ENCODE measurements around the gene RBM38. TPM values are rescaled to one million over a fixed set of nuclear protein-coding genes. Genes with fewer than 3 reads are reported as not detected.
A peak's percentile ranks its signal among the peaks of the same experiment; 100 is the strongest.

Gene RBM38
- total RNA-seq, 1 experiment from 2014 or later: 261 TPM

GRCh38 chr20:57400821-57401564 lies 9.8 kb downstream of the RBM38 start:
- Histone ChIP-seq H3K27me3 (ENCODE audit: low read length) (no peaks in the 10 kb centered on the region), H3K36me3 (ENCODE audit: insufficient read depth, low read length) (peaks cover 61% of the 10 kb centered on the region), H3K27ac (ENCODE audit: low read length) (peak overlapping the region; percentile 98), H3K9me2 (replicated peaks; ENCODE audit: insufficient read depth, low read length) (no peaks in the 10 kb centered on the region), H3K9me3 (ENCODE audit: low read length) (no peaks in the 10 kb centered on the region), H4K20me1 (ENCODE audit: insufficient read depth, low read depth, low read length) (peaks cover 72% of the 10 kb centered on the region), H3K4me2 (ENCODE audit: low read depth, low read length, poor library complexity, severe bottlenecking) (peak overlapping the region; percentile 95), H3K79me2 (ENCODE audit: low read length) (peaks cover 14% of the 10 kb centered on the region), H3K4me1 (ENCODE audit: low read length) (peaks cover 81% of the 10 kb centered on the region), H3K9ac (ENCODE audit: low read length) (peak overlapping the region; percentile 99), H2AFZ (ENCODE audit: low read length) (no peak overlapping the region), H3K4me3 (ENCODE audit: low read length) (peak overlapping the region; percentile 99)
- peak; percentile 96 for DNase-seq

GRCh38 chr20:57401565-57401918 lies 10.3 kb downstream of the RBM38 start:
- no peaks in the 10 kb centered on the region for H3K9me3 ChIP-seq (ENCODE audit: low read length)
- H3K27me3 ChIP-seq (ENCODE audit: low read length): no peaks in the 10 kb centered on the region
- H2AFZ ChIP-seq (ENCODE audit: low read length): no peak overlapping the region
- peaks cover 14% of the 10 kb centered on the region for H3K79me2 ChIP-seq (ENCODE audit: low read length)
- peaks cover 60% of the 10 kb centered on the region for H3K36me3 ChIP-seq (ENCODE audit: insufficient read depth, low read length)
- peak overlapping the region; percentile 86 for H3K9ac ChIP-seq (ENCODE audit: low read length)
- H3K4me1 ChIP-seq (ENCODE audit: low read length): peaks cover 75% of the 10 kb centered on the region
- DNase-seq: no peak
- peaks cover 72% of the 10 kb centered on the region for H4K20me1 ChIP-seq (ENCODE audit: insufficient read depth, low read depth, low read length)
- H3K27ac ChIP-seq (ENCODE audit: low read length): peak overlapping the region; percentile 98
- peak overlapping the region; percentile 95 for H3K4me2 ChIP-seq (ENCODE audit: low read depth, low read length, poor library complexity, severe bottlenecking)
- no peaks in the 10 kb centered on the region for H3K9me2 ChIP-seq (replicated peaks; ENCODE audit: insufficient read depth, low read length)
- peak overlapping the region; percentile 64 for H3K4me3 ChIP-seq (ENCODE audit: low read length)

- Histone ChIP-seq H3K27ac (ENCODE audit: low read length) (peak overlapping the region; percentile 98), H3K9me2 (replicated peaks; ENCODE audit: insufficient read depth, low read length) (no peaks in the 10 kb centered on the region), H4K20me1 (ENCODE audit: insufficient read depth, low read depth, low read length) (peaks cover 68% of the 10 kb centered on the region), H3K79me2 (ENCODE audit: low read length) (peaks cover 14% of the 10 kb centered on the region), H2AFZ (ENCODE audit: low read length) (no peak overlapping the region), H3K36me3 (ENCODE audit: insufficient read depth, low read length) (peaks cover 63% of the 10 kb centered on the region), H3K4me3 (ENCODE audit: low read length) (no peak overlapping the region), H3K9ac (ENCODE audit: low read length) (no peak overlapping the region; the same call in 1 of the 2 replicates), H3K9me3 (ENCODE audit: low read length) (no peaks in the 10 kb centered on the region), H3K4me2 (ENCODE audit: low read depth, low read length, poor library complexity, severe bottlenecking) (no peak overlapping the region), H3K4me1 (ENCODE audit: low read length) (peaks cover 66% of the 10 kb centered on the region), H3K27me3 (ENCODE audit: low read length) (no peaks in the 10 kb centered on the region)
- DNase-seq: no peak
These were observed 11.3 kb downstream of the RBM38 start for GRCh38 chr20:57402206-57403125.

GRCh38 chr20:57403216-57403615 lies 12.0 kb downstream of the RBM38 start:
- no peaks in the 10 kb centered on the region for H3K9me2 ChIP-seq (replicated peaks; ENCODE audit: insufficient read depth, low read length)
- H3K36me3 ChIP-seq (ENCODE audit: insufficient read depth, low read length): peaks cover 69% of the 10 kb centered on the region
- no peak overlapping the region for H3K4me3 ChIP-seq (ENCODE audit: low read length)
- H3K4me1 ChIP-seq (ENCODE audit: low read length): peaks cover 61% of the 10 kb centered on the region
- no peak overlapping the region for H3K9ac ChIP-seq (ENCODE audit: low read length)
- no peaks in the 10 kb centered on the region for H3K27me3 ChIP-seq (ENCODE audit: low read length)
- peak overlapping the region; percentile 98 for H3K27ac ChIP-seq (ENCODE audit: low read length)
- no peak overlapping the region for H3K4me2 ChIP-seq (ENCODE audit: low read depth, low read length, poor library complexity, severe bottlenecking)
- peaks cover 68% of the 10 kb centered on the region for H4K20me1 ChIP-seq (ENCODE audit: insufficient read depth, low read depth, low read length)
- H3K9me3 ChIP-seq (ENCODE audit: low read length): no peaks in the 10 kb centered on the region
- no peak overlapping the region for H2AFZ ChIP-seq (ENCODE audit: low read length)
- H3K79me2 ChIP-seq (ENCODE audit: low read length): peaks cover 14% of the 10 kb centered on the region
- DNase-seq: no peak

GRCh38 chr20:57404006-57404405 lies 12.8 kb downstream of the RBM38 start:
- peaks cover 61% of the 10 kb centered on the region for H3K4me1 ChIP-seq (ENCODE audit: low read length)
- H3K27ac ChIP-seq (ENCODE audit: low read length): 0 out of 2 replicates have a peak overlapping the region, but pooled peaks have one; percentile 21
- peaks cover 14% of the 10 kb centered on the region for H3K79me2 ChIP-seq (ENCODE audit: low read length)

GRCh38 chr20:57404419-57405072 lies 13.3 kb downstream of the RBM38 start:
- Histone ChIP-seq H3K36me3 (ENCODE audit: insufficient read depth, low read length) (peaks cover 65% of the 10 kb centered on the region), H3K4me1 (ENCODE audit: low read length) (peaks cover 56% of the 10 kb centered on the region), H3K9ac (ENCODE audit: low read length) (no peak overlapping the region), H3K4me2 (ENCODE audit: low read depth, low read length, poor library complexity, severe bottlenecking) (no peak overlapping the region), H3K79me2 (ENCODE audit: low read length) (peaks cover 14% of the 10 kb centered on the region), H2AFZ (ENCODE audit: low read length) (no peak overlapping the region), H3K27me3 (ENCODE audit: low read length) (no peaks in the 10 kb centered on the region), H4K20me1 (ENCODE audit: insufficient read depth, low read depth, low read length) (peaks cover 76% of the 10 kb centered on the region), H3K9me2 (replicated peaks; ENCODE audit: insufficient read depth, low read length) (no peaks in the 10 kb centered on the region), H3K4me3 (ENCODE audit: low read length) (no peak overlapping the region), H3K27ac (ENCODE audit: low read length) (0 out of 2 replicates have a peak overlapping the region, but pooled peaks have one; percentile 21), H3K9me3 (ENCODE audit: low read length) (no peaks in the 10 kb centered on the region)
- no peak for DNase-seq

More at GRCh38 chr20:57404006-57404405, 12.8 kb downstream of the RBM38 start:
- no peak overlapping the region for H3K9ac ChIP-seq (ENCODE audit: low read length)
- H2AFZ ChIP-seq (ENCODE audit: low read length): no peak overlapping the region
- H4K20me1 ChIP-seq (ENCODE audit: insufficient read depth, low read depth, low read length): peaks cover 71% of the 10 kb centered on the region
- no peak overlapping the region for H3K4me3 ChIP-seq (ENCODE audit: low read length)
- no peak overlapping the region for H3K4me2 ChIP-seq (ENCODE audit: low read depth, low read length, poor library complexity, severe bottlenecking)
- H3K27me3 ChIP-seq (ENCODE audit: low read length): no peaks in the 10 kb centered on the region
- no peak for DNase-seq
- no peaks in the 10 kb centered on the region for H3K9me2 ChIP-seq (replicated peaks; ENCODE audit: insufficient read depth, low read length)
- no peaks in the 10 kb centered on the region for H3K9me3 ChIP-seq (ENCODE audit: low read length)
- H3K36me3 ChIP-seq (ENCODE audit: insufficient read depth, low read length): peaks cover 65% of the 10 kb centered on the region

- Histone ChIP-seq H3K27ac (ENCODE audit: low read length) (no peak overlapping the region), H3K9me2 (replicated peaks; ENCODE audit: insufficient read depth, low read length) (no peaks in the 10 kb centered on the region), H3K4me3 (ENCODE audit: low read length) (no peak overlapping the region), H3K9me3 (ENCODE audit: low read length) (no peaks in the 10 kb centered on the region), H3K79me2 (ENCODE audit: low read length) (peaks cover 14% of the 10 kb centered on the region), H4K20me1 (ENCODE audit: insufficient read depth, low read depth, low read length) (peaks cover 79% of the 10 kb centered on the region), H3K9ac (ENCODE audit: low read length) (no peak overlapping the region), H3K4me2 (ENCODE audit: low read depth, low read length, poor library complexity, severe bottlenecking) (no peak overlapping the region), H3K4me1 (ENCODE audit: low read length) (peaks cover 47% of the 10 kb centered on the region), H3K36me3 (ENCODE audit: insufficient read depth, low read length) (peaks cover 65% of the 10 kb centered on the region), H2AFZ (ENCODE audit: low read length) (no peak overlapping the region), H3K27me3 (ENCODE audit: low read length) (no peaks in the 10 kb centered on the region)
- DNase-seq: no peak
These were observed 14.2 kb downstream of the RBM38 start for GRCh38 chr20:57405236-57406016.
